ENCODE measurements around the gene NFATC2.

NFATC2 gene

DNA sequence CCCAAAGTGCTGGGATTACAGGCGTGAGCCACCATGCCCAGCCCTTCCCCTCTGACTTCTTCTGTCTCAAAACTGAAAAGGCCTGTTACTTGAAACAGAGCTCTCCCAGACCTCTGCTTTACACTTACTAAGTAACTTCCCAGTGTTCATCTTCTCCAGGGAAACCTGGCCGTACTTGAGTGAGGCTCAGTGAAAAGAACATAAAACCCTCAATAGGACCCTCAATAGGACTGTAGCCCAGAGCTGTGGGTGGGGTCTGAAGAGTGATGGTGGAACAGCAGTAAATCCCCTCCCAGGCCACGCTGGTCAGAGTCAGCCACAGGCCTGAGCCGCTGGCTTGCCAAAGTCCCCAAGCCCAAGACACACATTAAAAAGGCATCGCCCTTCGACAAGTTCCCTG, 145.4 kb downstream of the NFATC2 start:
- H3K4me3 ChIP-seq (replicated peaks; ENCODE audit: low read depth, low read length) = no peak overlapping the region
- no peak for DNase-seq (ENCODE audit: low read depth)
- TF ChIP-seq, protein P1, sequence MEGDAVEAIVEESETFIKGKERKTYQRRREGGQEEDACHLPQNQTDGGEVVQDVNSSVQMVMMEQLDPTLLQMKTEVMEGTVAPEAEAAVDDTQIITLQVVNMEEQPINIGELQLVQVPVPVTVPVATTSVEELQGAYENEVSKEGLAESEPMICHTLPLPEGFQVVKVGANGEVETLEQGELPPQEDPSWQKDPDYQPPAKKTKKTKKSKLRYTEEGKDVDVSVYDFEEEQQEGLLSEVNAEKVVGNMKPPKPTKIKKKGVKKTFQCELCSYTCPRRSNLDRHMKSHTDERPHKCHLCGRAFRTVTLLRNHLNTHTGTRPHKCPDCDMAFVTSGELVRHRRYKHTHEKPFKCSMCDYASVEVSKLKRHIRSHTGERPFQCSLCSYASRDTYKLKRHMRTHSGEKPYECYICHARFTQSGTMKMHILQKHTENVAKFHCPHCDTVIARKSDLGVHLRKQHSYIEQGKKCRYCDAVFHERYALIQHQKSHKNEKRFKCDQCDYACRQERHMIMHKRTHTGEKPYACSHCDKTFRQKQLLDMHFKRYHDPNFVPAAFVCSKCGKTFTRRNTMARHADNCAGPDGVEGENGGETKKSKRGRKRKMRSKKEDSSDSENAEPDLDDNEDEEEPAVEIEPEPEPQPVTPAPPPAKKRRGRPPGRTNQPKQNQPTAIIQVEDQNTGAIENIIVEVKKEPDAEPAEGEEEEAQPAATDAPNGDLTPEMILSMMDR (IDR thresholded peaks at IDR 0.05; ENCODE audit: low read length, missing control alignments) = no peak

DNA sequence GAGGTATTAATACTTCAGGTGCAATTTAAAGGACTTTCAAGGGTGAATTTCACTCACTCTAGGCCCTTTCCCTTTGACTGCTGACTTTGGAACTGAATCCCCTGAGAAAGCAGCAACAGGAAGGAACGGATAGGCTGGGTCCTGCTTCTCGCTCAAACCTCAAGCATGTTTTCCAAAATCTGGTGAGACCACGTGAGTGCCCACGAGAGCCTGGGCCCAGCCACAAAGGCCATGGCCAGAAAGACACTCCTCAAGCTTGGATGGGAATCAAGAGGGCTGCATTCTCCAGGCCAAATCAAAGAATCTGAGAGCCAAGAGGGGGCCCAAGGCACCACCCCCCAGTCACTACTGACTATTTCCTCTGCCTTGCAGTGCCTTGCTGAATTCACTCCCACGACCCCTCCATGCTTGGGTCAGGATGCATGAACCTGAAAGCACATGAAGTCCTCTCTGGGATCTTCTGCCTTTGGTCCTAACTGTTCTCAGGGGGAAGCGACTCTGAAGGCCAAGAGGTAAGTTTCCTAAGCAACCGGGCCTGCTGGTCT, 146.1 kb downstream of the NFATC2 start:
- no peak overlapping the region for H3K4me3 ChIP-seq (replicated peaks; ENCODE audit: low read depth, low read length)
- DNase-seq (ENCODE audit: low read depth) = no peak
- TF ChIP-seq, protein P1 (IDR thresholded peaks at IDR 0.05; ENCODE audit: low read length, missing control alignments) = no peak

DNA sequence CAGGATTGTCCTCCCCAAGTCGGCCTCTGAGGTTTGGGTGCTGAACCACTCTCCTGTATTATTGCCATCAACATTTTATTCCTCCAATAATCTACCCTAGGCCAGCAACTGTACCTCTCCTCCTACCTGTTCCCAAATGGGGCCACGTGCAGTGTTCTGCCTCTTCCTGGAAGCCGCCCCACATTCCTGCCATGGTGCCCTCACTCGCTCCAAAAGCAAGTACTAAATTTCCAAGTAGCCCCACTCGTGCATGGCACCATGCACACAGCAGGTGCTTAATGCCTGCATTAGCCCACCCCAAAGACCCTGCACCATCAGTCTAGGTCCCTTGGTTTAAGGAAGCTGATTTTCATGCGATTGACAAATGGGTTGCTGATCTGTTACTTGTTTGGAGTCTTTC, 147.8 kb downstream of the NFATC2 start:
- no peak for DNase-seq (ENCODE audit: low read depth)
- no peak overlapping the region for H3K4me3 ChIP-seq (replicated peaks; ENCODE audit: low read depth, low read length)
- TF ChIP-seq, protein P1 (IDR thresholded peaks at IDR 0.05; ENCODE audit: low read length, missing control alignments) = no peak

DNA sequence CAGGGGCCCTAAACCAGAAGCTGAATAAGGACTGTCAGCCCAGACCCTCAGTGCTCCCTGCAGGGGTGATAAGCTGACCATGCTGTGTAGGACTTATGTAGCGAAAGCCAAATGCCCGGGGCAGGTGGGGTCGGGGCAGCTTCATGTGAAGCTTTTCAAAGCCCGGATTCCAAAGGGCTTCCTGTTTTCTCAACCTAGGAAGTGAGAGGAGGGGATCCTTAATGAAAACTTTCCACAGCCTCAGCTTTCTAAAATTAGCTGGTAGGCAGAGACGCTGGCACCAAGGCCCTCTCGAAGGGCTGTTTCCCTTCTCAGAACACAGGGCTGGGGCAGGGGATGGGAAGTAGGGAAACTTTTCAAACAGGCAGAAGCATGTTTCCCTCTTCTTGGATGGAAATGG, 148.9 kb downstream of the NFATC2 start:
- TF ChIP-seq, protein P1 (IDR thresholded peaks at IDR 0.05; ENCODE audit: low read length, missing control alignments) = no peak
- no peak overlapping the region for H3K4me3 ChIP-seq (replicated peaks; ENCODE audit: low read depth, low read length)
- DNase-seq (ENCODE audit: low read depth) = no peak

DNA sequence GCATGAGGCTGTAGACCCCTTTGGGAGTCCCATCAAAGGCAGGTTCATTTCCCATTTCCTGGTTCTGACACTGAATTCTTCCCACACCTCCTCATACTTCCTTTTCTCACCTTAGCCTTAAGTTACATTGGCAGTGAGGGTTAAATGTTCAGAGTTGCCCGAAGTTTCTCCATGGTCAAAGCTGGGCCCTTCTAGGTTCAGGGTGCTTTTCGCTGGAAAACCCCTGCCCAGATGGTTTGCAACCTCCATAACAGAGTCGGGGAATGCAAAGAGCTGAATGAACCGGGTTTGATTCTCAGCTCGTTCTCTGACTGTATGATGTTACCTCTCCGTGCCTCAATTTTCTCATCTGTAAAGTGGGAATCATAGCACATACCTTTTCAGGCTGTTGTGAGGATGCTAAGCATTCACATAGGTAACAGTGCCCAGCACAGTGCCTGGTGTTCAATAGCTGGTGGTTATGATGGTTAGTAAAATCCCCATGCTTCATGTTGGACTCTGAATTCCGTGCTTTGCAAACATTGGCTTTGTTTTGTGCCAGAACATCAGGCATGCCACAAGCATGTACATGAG, 149.8 kb downstream of the NFATC2 start:
- TF ChIP-seq, protein P1 (IDR thresholded peaks at IDR 0.05; ENCODE audit: low read length, missing control alignments) = no peak
- H3K4me3 ChIP-seq (replicated peaks; ENCODE audit: low read depth, low read length) = no peak overlapping the region
- no peak for DNase-seq (ENCODE audit: low read depth)

DNA sequence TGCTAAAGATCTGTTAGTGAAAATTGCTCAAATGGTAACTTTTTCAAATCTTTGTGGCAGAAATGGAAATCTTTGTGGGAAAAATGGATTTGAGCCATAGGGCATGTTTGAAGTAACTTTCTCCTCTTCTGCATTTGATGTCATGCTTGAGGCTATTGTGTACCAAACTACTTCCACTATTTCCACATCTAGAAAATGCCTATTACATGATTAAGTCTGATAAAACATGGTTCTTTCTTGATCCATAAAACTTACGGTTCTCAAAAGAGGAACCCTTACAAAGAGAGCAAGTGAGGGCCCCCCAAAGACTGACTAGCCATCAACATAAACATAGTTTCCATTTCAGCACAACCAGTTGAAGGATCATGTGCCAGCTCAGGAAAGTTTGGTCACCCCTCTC, 150.6 kb downstream of the NFATC2 start:
- no peak for DNase-seq (ENCODE audit: low read depth)
- TF ChIP-seq, protein P1 (IDR thresholded peaks at IDR 0.05; ENCODE audit: low read length, missing control alignments) = no peak
- H3K4me3 ChIP-seq (replicated peaks; ENCODE audit: low read depth, low read length) = no peak overlapping the region
